ENCODE data around the gene ARPP21.

DNA sequence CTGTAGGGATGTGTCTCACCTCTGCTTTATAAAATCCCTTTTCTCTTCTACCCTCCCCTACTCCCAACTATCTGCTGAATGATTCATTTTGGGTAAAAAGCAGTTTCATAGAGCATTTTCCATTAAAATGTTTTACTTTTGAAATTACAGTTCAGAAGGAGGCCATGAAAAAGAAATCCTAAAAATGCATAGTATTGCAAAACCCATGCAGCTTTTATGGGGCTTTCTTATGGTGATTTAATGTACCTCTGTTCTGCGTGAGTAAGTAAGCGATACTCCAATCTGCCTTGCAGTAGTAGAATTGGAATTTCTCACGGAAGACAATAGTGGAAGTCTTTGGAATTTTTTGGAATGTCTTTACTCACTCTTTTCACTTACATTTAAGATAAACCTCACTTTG, 111.9 kb downstream of the ARPP21 start:
- TF ChIP-seq EZH2 (IDR thresholded peaks at IDR 0.05; ENCODE audit: insufficient read depth, poor library complexity, severe bottlenecking): no peak
- no peak for TF ChIP-seq EZH2phosphoT487 (IDR thresholded peaks at IDR 0.05; ENCODE audit: insufficient read depth, low read depth)
